GM10248 (cell line): Measurements from ENCODE around the gene B4GALT2.

Source experiments
- CTCF ChIA-PET: fragments of 300-600 bp; sonication (Branson Sonifier 250); formaldehyde crosslinking; extraction: SDS; loops from one replicate; lab custom pipeline; 2021; ENCODE audit warnings: antibody characterized with exemption; lab: Yijun Ruan, JAX
- POLR2A ChIA-PET: fragments of 350-650 bp; sonication (Branson Sonifier 250); formaldehyde crosslinking; extraction: SDS; loops from one replicate; lab custom pipeline; 2020; ENCODE audit warnings: antibody characterized with exemption; lab: Yijun Ruan, JAX
- DNase-seq: peaks from one replicate; pipeline ENCODE4 v3.0.0; 2012; ENCODE audit errors: extremely low spot score
- CTCF ChIP-seq: IDR thresholded peaks from 2 replicates; pipeline ENCODE4 v1.5.1; 2012; ENCODE audit warnings: mild to moderate bottlenecking, low read depth; ENCODE audit errors: extremely low read depth, missing control alignments, control extremely low read depth

Gene B4GALT2

GRCh38 chr1:44021581-44022321 lies 42.7 kb downstream of the B4GALT2 start:
- CTCF ChIA-PET = interaction anchor here (1.3 to 6.6 kb wide), 7 partner anchors 10 to 259 kb away, joined by 3 to 42 read pairs (median 4); partner anchors contain the start of gene SLC6A9

GRCh38 chr1:44024031-44024902 lies 45.3 kb downstream of the B4GALT2 start:
- DNase-seq = no peak
- POLR2A ChIA-PET = no interaction called here
- TF ChIP-seq CTCF = no peak
- CTCF ChIA-PET = interaction anchor here (1.4 to 3.7 kb wide), 3 partner anchors 11 to 19 kb away, joined by 3 to 20 read pairs (median 4); no protein-coding TSS in a partner anchor

More at GRCh38 chr1:44021581-44022321, 42.7 kb downstream of the B4GALT2 start:
- POLR2A ChIA-PET = no interaction called here
- DNase-seq = no peak
- TF ChIP-seq CTCF = no peak

GRCh38 chr1:44024903-44025525 lies 46.0 kb downstream of the B4GALT2 start:
- ChIA-PET CTCF (interaction anchor here (0.6 to 3.7 kb wide), 5 partner anchors 11 to 72 kb away, joined by 3 to 20 read pairs (median 4); no protein-coding TSS in a partner anchor), POLR2A (no interaction called here)
- DNase-seq = no peak
- no peak for TF ChIP-seq CTCF

GRCh38 chr1:44025816-44026215 lies 46.8 kb downstream of the B4GALT2 start:
- ChIA-PET POLR2A (no interaction called here), CTCF (interaction anchor here (0.6 to 3.7 kb wide), 4 partner anchors 10 to 72 kb away, joined by 3 to 20 read pairs (median 8); no protein-coding TSS in a partner anchor)
- no peak for DNase-seq
- TF ChIP-seq CTCF = no peak

GRCh38 chr1:44027320-44027719 lies 48.3 kb downstream of the B4GALT2 start:
- no peak for DNase-seq
- no peak for TF ChIP-seq CTCF
- ChIA-PET CTCF (interaction anchor here (1.4 to 3.7 kb wide), 3 partner anchors 8 to 22 kb away, joined by 4 to 20 read pairs (median 12); no protein-coding TSS in a partner anchor), POLR2A (no interaction called here)
